ENCODE measurements around the gene ZNRF2. TPM values are rescaled to one million over a fixed set of nuclear protein-coding genes. Genes with fewer than 3 reads are reported as not detected.

Gene ZNRF2
- total RNA-seq, 1 experiment from 2014 or later, result 24.7 TPM

- Histone ChIP-seq H3K4me3 (no peak overlapping the region), H3F3A (ENCODE audit: insufficient read depth, low read depth) (no peaks in the 10 kb centered on the region), H3K36me3 (ENCODE audit: low read depth) (no peaks in the 10 kb centered on the region), H3K4me2 (no peak overlapping the region), H4K20me1 (ENCODE audit: insufficient read depth) (no peaks in the 10 kb centered on the region), H3K27me3 (ENCODE audit: insufficient read depth, low read depth) (no peaks in the 10 kb centered on the region), H3K79me2 (ENCODE audit: low read depth) (no peaks in the 10 kb centered on the region), H3K27ac (no peak overlapping the region), H3K4me1 (replicated peaks; ENCODE audit: insufficient read depth) (peaks cover 5% of the 10 kb centered on the region; the same call in 1 of the 2 replicates), H3K9me3 (ENCODE audit: insufficient read depth, low read depth) (no peaks in the 10 kb centered on the region), H2AFZ (no peak overlapping the region), H3K9me2 (ENCODE audit: insufficient read depth) (no peaks in the 10 kb centered on the region)
- DNase-seq, result no peak
- ChIA-PET POLR2A (ENCODE audit: unreplicated experiment) (no interaction called here), CTCF (no interaction called here)
- TF ChIP-seq EZH2 (IDR thresholded peaks at IDR 0.05; ENCODE audit: low read depth) (no peak), CTCF (conservative IDR thresholded peaks at IDR 0.05) (no peak)
- intact Hi-C loops (cut with micrococcal nuclease; ENCODE audit: unreplicated experiment), result no loop called here
- no TSS peak for BruUV-seq (replicated peaks)
Observed at GRCh38 chr7:30403477-30403876, 119.1 kb downstream of the ZNRF2 start.

- TF ChIP-seq EZH2 (IDR thresholded peaks at IDR 0.05; ENCODE audit: low read depth) (no peak), CTCF (conservative IDR thresholded peaks at IDR 0.05) (no peak)
- intact Hi-C loops (cut with micrococcal nuclease; ENCODE audit: unreplicated experiment), result no loop called here
- ChIA-PET POLR2A (ENCODE audit: unreplicated experiment) (no interaction called here), CTCF (no interaction called here)
- no peak overlapping the region for H2AFZ ChIP-seq
- H3K9me2 ChIP-seq (ENCODE audit: insufficient read depth), result no peaks in the 10 kb centered on the region
- no peak overlapping the region for H3K4me3 ChIP-seq
- no peaks in the 10 kb centered on the region for H4K20me1 ChIP-seq (ENCODE audit: insufficient read depth)
- no peak overlapping the region for H3K4me2 ChIP-seq
- peaks cover 5% of the 10 kb centered on the region; the same call in 1 of the 2 replicates for H3K4me1 ChIP-seq (replicated peaks; ENCODE audit: insufficient read depth)
- H3K36me3 ChIP-seq (ENCODE audit: low read depth), result no peaks in the 10 kb centered on the region
- no peaks in the 10 kb centered on the region for H3F3A ChIP-seq (ENCODE audit: insufficient read depth, low read depth)
- no peak overlapping the region for H3K27ac ChIP-seq
- no peaks in the 10 kb centered on the region for H3K27me3 ChIP-seq (ENCODE audit: insufficient read depth, low read depth)
- H3K79me2 ChIP-seq (ENCODE audit: low read depth), result no peaks in the 10 kb centered on the region
- DNase-seq, result peak in 1 of 2 experiments; percentile 21
- no TSS peak for BruUV-seq (replicated peaks)
- no peaks in the 10 kb centered on the region for H3K9me3 ChIP-seq (ENCODE audit: insufficient read depth, low read depth)
Observed at GRCh38 chr7:30405179-30405578, 120.8 kb downstream of the ZNRF2 start.

- ChIA-PET CTCF (interaction anchor here (0.6 kb wide), 1 partner anchor 59 kb away, joined by 3 read pairs; no protein-coding TSS in a partner anchor), POLR2A (ENCODE audit: unreplicated experiment) (no interaction called here)
- Histone ChIP-seq H3K4me3 (no peak overlapping the region), H4K20me1 (ENCODE audit: insufficient read depth) (no peaks in the 10 kb centered on the region), H3K4me2 (no peak overlapping the region), H3K4me1 (replicated peaks; ENCODE audit: insufficient read depth) (peaks cover 5% of the 10 kb centered on the region; the same call in 1 of the 2 replicates), H3K27ac (no peak overlapping the region), H2AFZ (no peak overlapping the region), H3K9me2 (ENCODE audit: insufficient read depth) (no peaks in the 10 kb centered on the region), H3F3A (ENCODE audit: insufficient read depth, low read depth) (no peaks in the 10 kb centered on the region; the same call in 1 of the 2 replicates), H3K36me3 (ENCODE audit: low read depth) (no peaks in the 10 kb centered on the region), H3K9me3 (ENCODE audit: insufficient read depth, low read depth) (no peaks in the 10 kb centered on the region), H3K79me2 (ENCODE audit: low read depth) (no peaks in the 10 kb centered on the region), H3K27me3 (ENCODE audit: insufficient read depth, low read depth) (no peaks in the 10 kb centered on the region)
- intact Hi-C loops (cut with micrococcal nuclease; ENCODE audit: unreplicated experiment), result no loop called here
- BruUV-seq (replicated peaks), result no TSS peak
- TF ChIP-seq CTCF (conservative IDR thresholded peaks at IDR 0.05) (no peak), EZH2 (IDR thresholded peaks at IDR 0.05; ENCODE audit: low read depth) (no peak)
- DNase-seq, result no peak
Observed at GRCh38 chr7:30406664-30407425, 122.4 kb downstream of the ZNRF2 start.

Measured in PC-9 (cell line).